ENCODE results near the gene FBLN1. TPM values are rescaled to one million over a fixed set of nuclear protein-coding genes. Genes with fewer than 3 reads are reported as not detected.

The FBLN1 gene
- total and polyA plus RNA-seq, 2 of the 13 experiments (the other 11 are each of a cell fraction or from before 2014, with no cell fraction given): 37.3 to 103 TPM

DNA sequence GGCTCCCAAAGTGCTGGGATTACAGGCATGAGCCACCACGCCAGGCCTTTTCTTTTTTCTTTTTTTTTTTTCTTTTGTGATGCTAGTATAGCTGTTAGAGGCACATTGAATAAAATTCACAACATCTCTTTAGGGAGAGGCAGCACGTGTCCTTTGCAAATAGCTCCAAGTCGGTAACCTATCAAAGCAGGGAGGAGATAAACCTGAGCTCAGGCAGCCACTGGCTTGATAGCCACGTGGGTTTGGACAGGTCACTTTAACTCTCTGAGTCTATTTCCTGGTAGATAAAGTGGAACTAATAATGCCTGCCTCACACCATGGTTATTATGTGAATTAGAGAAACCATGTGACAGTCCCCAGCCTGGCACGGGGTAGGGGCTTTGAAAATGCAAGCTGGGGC, 125.8 kb downstream of the FBLN1 start (continued):
- TF ChIP-seq, protein P1, sequence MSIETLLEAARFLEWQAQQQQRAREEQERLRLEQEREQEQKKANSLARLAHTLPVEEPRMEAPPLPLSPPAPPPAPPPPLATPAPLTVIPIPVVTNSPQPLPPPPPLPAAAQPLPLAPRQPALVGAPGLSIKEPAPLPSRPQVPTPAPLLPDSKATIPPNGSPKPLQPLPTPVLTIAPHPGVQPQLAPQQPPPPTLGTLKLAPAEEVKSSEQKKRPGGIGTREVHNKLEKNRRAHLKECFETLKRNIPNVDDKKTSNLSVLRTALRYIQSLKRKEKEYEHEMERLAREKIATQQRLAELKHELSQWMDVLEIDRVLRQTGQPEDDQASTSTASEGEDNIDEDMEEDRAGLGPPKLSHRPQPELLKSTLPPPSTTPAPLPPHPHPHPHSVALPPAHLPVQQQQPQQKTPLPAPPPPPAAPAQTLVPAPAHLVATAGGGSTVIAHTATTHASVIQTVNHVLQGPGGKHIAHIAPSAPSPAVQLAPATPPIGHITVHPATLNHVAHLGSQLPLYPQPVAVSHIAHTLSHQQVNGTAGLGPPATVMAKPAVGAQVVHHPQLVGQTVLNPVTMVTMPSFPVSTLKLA (IDR thresholded peaks at IDR 0.05): peak; percentile 51
- TF ChIP-seq CCAR2 (optimal IDR thresholded peaks at IDR 0.05; ENCODE audit: low read depth, low read length): no peak
- TF ChIP-seq NFYB (CRISPR knock-in tag; IDR thresholded peaks at IDR 0.05): 0 out of 2 replicates have a peak, but pooled peaks have one; percentile 30
- TF ChIP-seq, protein P2, sequence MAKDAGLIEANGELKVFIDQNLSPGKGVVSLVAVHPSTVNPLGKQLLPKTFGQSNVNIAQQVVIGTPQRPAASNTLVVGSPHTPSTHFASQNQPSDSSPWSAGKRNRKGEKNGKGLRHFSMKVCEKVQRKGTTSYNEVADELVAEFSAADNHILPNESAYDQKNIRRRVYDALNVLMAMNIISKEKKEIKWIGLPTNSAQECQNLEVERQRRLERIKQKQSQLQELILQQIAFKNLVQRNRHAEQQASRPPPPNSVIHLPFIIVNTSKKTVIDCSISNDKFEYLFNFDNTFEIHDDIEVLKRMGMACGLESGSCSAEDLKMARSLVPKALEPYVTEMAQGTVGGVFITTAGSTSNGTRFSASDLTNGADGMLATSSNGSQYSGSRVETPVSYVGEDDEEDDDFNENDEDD (CRISPR knock-in tag; IDR thresholded peaks at IDR 0.05; ENCODE audit: borderline replicate concordance): peak; percentile 39; the same call in 1 of the 2 replicates
- TF ChIP-seq, protein P3, sequence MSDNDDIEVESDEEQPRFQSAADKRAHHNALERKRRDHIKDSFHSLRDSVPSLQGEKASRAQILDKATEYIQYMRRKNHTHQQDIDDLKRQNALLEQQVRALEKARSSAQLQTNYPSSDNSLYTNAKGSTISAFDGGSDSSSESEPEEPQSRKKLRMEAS (IDR thresholded peaks at IDR 0.05): 0 out of 2 replicates have a peak, but pooled peaks have one; percentile 25
- TF ChIP-seq, protein P4, sequence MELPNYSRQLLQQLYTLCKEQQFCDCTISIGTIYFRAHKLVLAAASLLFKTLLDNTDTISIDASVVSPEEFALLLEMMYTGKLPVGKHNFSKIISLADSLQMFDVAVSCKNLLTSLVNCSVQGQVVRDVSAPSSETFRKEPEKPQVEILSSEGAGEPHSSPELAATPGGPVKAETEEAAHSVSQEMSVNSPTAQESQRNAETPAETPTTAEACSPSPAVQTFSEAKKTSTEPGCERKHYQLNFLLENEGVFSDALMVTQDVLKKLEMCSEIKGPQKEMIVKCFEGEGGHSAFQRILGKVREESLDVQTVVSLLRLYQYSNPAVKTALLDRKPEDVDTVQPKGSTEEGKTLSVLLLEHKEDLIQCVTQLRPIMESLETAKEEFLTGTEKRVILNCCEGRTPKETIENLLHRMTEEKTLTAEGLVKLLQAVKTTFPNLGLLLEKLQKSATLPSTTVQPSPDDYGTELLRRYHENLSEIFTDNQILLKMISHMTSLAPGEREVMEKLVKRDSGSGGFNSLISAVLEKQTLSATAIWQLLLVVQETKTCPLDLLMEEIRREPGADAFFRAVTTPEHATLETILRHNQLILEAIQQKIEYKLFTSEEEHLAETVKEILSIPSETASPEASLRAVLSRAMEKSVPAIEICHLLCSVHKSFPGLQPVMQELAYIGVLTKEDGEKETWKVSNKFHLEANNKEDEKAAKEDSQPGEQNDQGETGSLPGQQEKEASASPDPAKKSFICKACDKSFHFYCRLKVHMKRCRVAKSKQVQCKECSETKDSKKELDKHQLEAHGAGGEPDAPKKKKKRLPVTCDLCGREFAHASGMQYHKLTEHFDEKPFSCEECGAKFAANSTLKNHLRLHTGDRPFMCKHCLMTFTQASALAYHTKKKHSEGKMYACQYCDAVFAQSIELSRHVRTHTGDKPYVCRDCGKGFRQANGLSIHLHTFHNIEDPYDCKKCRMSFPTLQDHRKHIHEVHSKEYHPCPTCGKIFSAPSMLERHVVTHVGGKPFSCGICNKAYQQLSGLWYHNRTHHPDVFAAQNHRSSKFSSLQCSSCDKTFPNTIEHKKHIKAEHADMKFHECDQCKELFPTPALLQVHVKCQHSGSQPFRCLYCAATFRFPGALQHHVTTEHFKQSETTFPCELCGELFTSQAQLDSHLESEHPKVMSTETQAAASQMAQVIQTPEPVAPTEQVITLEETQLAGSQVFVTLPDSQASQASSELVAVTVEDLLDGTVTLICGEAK (IDR thresholded peaks at IDR 0.05): no peak
- TF ChIP-seq, protein P4 (CRISPR knock-in tag; IDR thresholded peaks at IDR 0.05): no peak
- peak; percentile 42; the same call in 1 of the 2 replicates for TF ChIP-seq BHLHE40 (IDR thresholded peaks at IDR 0.05; ENCODE audit: low read length)
- no peak for TF ChIP-seq KDM5B (CRISPR knock-in tag; IDR thresholded peaks at IDR 0.05; ENCODE audit: borderline replicate concordance)
- TF ChIP-seq MXD4 (CRISPR knock-in tag; IDR thresholded peaks at IDR 0.05): peak; percentile 32; the same call in 1 of the 2 replicates
- TF ChIP-seq ZZZ3 (CRISPR knock-in tag; IDR thresholded peaks at IDR 0.05; ENCODE audit: borderline replicate concordance): no peak

Measured in HepG2 (cell line).